Measurements from ENCODE around the gene MEG3. TPM values are rescaled to one million over a fixed set of nuclear protein-coding genes. Genes with fewer than 3 reads are reported as not detected.

MEG3 gene
- total and polyA plus RNA-seq, 2 donors (not counting 3 experiments of a cell fraction or from before 2014, with no cell fraction given) = 378 to 508 TPM

DNA sequence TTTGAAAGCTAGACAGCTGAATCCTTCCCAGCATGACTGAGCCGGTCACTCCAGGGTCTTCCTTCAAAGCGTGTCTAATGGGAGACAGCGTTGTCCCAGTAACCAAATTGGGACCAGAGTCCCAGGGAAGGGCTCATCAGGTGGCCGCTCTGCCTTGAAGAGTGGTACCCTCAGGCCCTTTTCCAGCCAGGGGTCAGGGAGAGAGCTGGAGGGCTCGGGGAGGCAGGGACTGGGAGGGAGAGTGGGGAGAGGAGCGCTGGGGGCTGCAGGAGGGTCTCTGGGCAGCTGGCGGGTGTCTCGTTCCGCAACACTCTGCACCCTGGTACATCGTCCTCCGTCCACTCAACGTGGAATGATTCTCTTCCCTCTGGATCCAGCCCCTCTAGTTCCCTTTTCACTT lies 79.2 kb downstream of the MEG3 start:
- ChIA-PET CTCF (interaction anchor here (0.6 to 3.2 kb wide), 4 partner anchors 193 to 330 kb away, joined by 3 to 41 read pairs (median 3); no protein-coding TSS in a partner anchor), POLR2A (no interaction called here)
- Histone ChIP-seq H3K9ac (replicated peaks; ENCODE audit: extremely low read depth, insufficient read depth, low read length) (no peak overlapping the region), H3K9me3 (replicated peaks; ENCODE audit: control insufficient read depth, insufficient read depth, low read length) (no peaks in the 10 kb centered on the region), H3K27ac (ENCODE audit: insufficient read depth, low read depth, low read length) (no peak overlapping the region), H3K79me2 (ENCODE audit: control insufficient read depth, insufficient read depth, low read length) (no peaks in the 10 kb centered on the region), H3K27me3 (ENCODE audit: control insufficient read depth in 2 of 2, insufficient read depth in 2 of 2, low read length in 2 of 2) (peaks cover 3 to 6% of the 10 kb centered on the region in 2 experiments), H3K4me2 (ENCODE audit: insufficient read depth, low read length) (no peak overlapping the region), H3K4me3 (replicated peaks in 1 of 3; ENCODE audit: insufficient read depth in 1 of 3, low read depth in 1 of 3, low read length in 3 of 3) (no peak overlapping the region), H3K4me1 (ENCODE audit: control insufficient read depth, extremely low read depth, insufficient read depth, low read length) (peaks cover 4% of the 10 kb centered on the region), H2AFZ (ENCODE audit: low read depth, low read length) (no peak overlapping the region), H4K20me1 (replicated peaks; ENCODE audit: control insufficient read depth, extremely low read depth, insufficient read depth, low read length) (no peaks in the 10 kb centered on the region), H3K9me1 (replicated peaks; ENCODE audit: control insufficient read depth, extremely low read depth, insufficient read depth, low read length) (no peaks in the 10 kb centered on the region), H3K36me3 (ENCODE audit: control insufficient read depth in 2 of 2, extremely low read depth in 1 of 2, insufficient read depth in 2 of 2, low read length in 2 of 2) (peaks cover 0 to 35% of the 10 kb centered on the region in 2 experiments)
- no peak for TF ChIP-seq FOS (IDR thresholded peaks at IDR 0.05; ENCODE audit: borderline replicate concordance, insufficient read depth, low read length)
- no peak for TF ChIP-seq JUN (IDR thresholded peaks at IDR 0.05; ENCODE audit: borderline replicate concordance, insufficient read depth, insufficient read length, low read depth)
- TF ChIP-seq GATA2 (IDR thresholded peaks at IDR 0.05; ENCODE audit: insufficient read depth, insufficient read length, low read depth, low read length) = no peak
- no peak for TF ChIP-seq CTCF (IDR thresholded peaks at IDR 0.05; ENCODE audit: extremely low read depth in 1 of 2, insufficient read depth in 1 of 2, low read depth in 1 of 2, low read length in 2 of 2)
- no peak for TF ChIP-seq MAX (IDR thresholded peaks at IDR 0.05; ENCODE audit: insufficient read depth, insufficient read length)
- no peak for TF ChIP-seq MYC (IDR thresholded peaks at IDR 0.05; ENCODE audit: low read depth, low read length)
- no peak for TF ChIP-seq POLR2A (IDR thresholded peaks at IDR 0.05; ENCODE audit: low read depth, low read length)
- dilution Hi-C loops (cut with MboI; ENCODE audit: extremely low pct_ligation_motif_present, low sequenced_read_pairs) (no loop called here), intact Hi-C loops (cut with micrococcal nuclease) (no loop called here)
- FAIRE-seq (no peak), DNase-seq (ENCODE audit: low read depth, low spot score) (no peak)
- no TSS peak for BruUV-seq (replicated peaks)
